MCF 10A (cell line): Measurements from ENCODE around the gene ANKRD39. TPM values are rescaled to one million over a fixed set of nuclear protein-coding genes. Genes with fewer than 3 reads are reported as not detected.

Source experiments
- BruUV-seq: library from RNA; stranded (reverse); fragments of 400-500 nt; replicated peaks from 2 replicates; lab custom pipeline; 2021; lab: Mats Ljungman, UMichigan
- CTCF ChIA-PET: fragments of 300-600 bp; sonication (Branson Sonifier 250); formaldehyde crosslinking; extraction: SDS; loops from one replicate; lab custom pipeline; 2021; ENCODE audit warnings: antibody characterized with exemption, inconsistent platforms; lab: Yijun Ruan, JAX
- POLR2A ChIA-PET: fragments of 300-600, 350-650 bp; sonication (Branson Sonifier 250); formaldehyde crosslinking; extraction: SDS; loops from one replicate; lab custom pipeline; 2020; ENCODE audit warnings: antibody characterized with exemption, inconsistent platforms; lab: Yijun Ruan, JAX
- DNase-seq: peaks from one replicate; pipeline ENCODE4 v3.0.0-alpha.2; 2018; ENCODE audit not compliant: unreplicated experiment
- H3K27ac Mint-ChIP-seq: one replicate; pipeline ENCODE4 v1.8.0; 2022; ENCODE audit warnings: mild to moderate bottlenecking, low read depth, mixed read lengths; ENCODE audit not compliant: unreplicated experiment
- H3K27me3 Mint-ChIP-seq: one replicate; pipeline ENCODE4 v1.8.0; 2022; ENCODE audit warnings: mixed read lengths; ENCODE audit not compliant: insufficient read depth, unreplicated experiment
- H3K36me3 Mint-ChIP-seq: one replicate; pipeline ENCODE4 v1.8.0; 2022; ENCODE audit warnings: mild to moderate bottlenecking, moderate library complexity, mixed read lengths; ENCODE audit not compliant: insufficient read depth, unreplicated experiment
- H3K4me1 Mint-ChIP-seq: one replicate; pipeline ENCODE4 v1.8.0; 2022; ENCODE audit warnings: mixed read lengths; ENCODE audit not compliant: insufficient read depth, unreplicated experiment
- H3K4me3 Mint-ChIP-seq: one replicate; pipeline ENCODE4 v1.8.0; 2022; ENCODE audit warnings: mild to moderate bottlenecking, moderate library complexity, mixed read lengths; ENCODE audit not compliant: unreplicated experiment
- H3K9me3 Mint-ChIP-seq: one replicate; pipeline ENCODE4 v1.8.0; 2022; ENCODE audit warnings: mixed read lengths; ENCODE audit not compliant: unreplicated experiment
- intact Hi-C: fragments of 100-400 bp; cut with micrococcal nuclease; formaldehyde crosslinking; loops from 2 replicates; pipeline ENCODE4 v1.14.1; 2022
- total RNA-seq: library from RNA; stranded (reverse); gene quantifications from 2 replicates; pipeline ENCODE4 v1.2.3, GENCODE V29; 2022
- TF ChIP-seq, protein P1 (sequence below): fragments of 200-600 bp; IDR thresholded peaks from one replicate; pipeline ENCODE4 v1.8.0; 2022; ENCODE audit warnings: antibody characterized with exemption, mild to moderate bottlenecking; ENCODE audit not compliant: unreplicated experiment

ANKRD39 gene
- total RNA-seq, 1 experiment from 2014 or later: 14.0 TPM

DNA sequence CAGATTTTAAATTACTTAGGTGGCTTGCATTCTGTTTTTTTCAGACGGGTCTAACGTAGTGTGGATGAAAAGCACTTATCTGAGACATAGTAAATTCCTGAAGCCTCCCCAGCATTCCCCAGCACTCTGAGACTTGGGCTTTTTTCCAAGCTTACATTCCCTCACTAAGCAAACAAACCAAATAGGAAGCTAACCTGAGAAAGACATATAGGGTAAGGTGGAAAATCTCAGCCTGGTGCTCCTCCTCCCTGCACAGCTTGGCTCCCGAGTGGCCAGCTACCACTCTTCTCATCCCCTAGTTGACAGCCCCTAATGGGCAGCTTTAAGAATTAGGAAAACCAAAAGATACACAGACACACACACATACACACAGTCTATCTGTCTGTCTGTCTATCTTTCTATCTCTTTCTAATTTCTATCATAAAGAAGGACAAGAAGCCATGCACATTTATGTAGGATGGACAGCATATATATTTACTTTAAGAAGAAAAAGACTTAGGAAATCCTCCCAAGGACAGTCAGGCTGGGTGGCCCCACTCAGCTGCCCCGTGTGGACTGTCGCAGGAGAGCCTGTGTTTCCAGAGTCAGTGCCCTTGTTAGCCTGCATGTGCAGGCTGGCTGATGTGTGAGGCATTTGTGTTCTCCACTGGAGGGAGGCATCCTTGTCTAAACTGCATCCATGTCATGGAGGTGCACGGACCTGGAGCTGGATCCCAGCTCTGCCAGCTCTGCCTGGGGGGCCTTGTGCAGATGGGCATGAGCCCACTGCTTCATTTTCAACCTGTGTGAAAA is 33.5 kb downstream of the ANKRD39 start:
- Mint-ChIP-seq H3K9me3 (no peaks in the 10 kb centered on the region), H3K4me3 (no peak overlapping the region), H3K36me3 (peaks cover 53% of the 10 kb centered on the region), H3K4me1 (peaks cover 14% of the 10 kb centered on the region), H3K27ac (no peak overlapping the region), H3K27me3 (no peaks in the 10 kb centered on the region)
- no TSS peak for BruUV-seq
- CTCF ChIA-PET: interaction anchor here (0.6 kb wide), 2 partner anchors 8 to 33 kb away, joined by 3 to 4 read pairs; no protein-coding TSS in a partner anchor
- POLR2A ChIA-PET: interaction anchor here (1.4 to 1.5 kb wide), 2 partner anchors 10 to 18 kb away, joined by 3 to 4 read pairs; no protein-coding TSS in a partner anchor
- TF ChIP-seq, protein P1, sequence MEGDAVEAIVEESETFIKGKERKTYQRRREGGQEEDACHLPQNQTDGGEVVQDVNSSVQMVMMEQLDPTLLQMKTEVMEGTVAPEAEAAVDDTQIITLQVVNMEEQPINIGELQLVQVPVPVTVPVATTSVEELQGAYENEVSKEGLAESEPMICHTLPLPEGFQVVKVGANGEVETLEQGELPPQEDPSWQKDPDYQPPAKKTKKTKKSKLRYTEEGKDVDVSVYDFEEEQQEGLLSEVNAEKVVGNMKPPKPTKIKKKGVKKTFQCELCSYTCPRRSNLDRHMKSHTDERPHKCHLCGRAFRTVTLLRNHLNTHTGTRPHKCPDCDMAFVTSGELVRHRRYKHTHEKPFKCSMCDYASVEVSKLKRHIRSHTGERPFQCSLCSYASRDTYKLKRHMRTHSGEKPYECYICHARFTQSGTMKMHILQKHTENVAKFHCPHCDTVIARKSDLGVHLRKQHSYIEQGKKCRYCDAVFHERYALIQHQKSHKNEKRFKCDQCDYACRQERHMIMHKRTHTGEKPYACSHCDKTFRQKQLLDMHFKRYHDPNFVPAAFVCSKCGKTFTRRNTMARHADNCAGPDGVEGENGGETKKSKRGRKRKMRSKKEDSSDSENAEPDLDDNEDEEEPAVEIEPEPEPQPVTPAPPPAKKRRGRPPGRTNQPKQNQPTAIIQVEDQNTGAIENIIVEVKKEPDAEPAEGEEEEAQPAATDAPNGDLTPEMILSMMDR: no peak
- intact Hi-C loops: no loop called here
- DNase-seq: no peak

DNA sequence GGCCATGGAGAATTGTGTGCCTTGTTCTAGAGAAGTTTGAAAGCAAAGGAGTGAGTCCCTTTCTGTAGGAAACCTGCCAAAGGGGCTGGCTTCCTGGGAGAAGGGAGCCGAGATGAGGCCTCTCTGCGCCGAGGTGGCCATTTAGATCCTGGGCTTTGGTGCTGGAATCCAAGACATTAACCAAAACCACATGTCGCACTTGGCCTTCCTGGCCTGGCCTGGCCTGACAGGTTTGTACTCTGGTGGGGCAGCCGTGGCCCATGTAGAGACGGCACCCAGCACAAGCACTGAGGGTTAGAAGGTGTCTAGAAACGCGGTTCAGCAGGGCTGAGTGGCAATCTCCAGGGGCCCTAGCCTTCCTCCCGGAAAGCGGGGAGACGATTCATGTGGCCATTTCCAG is 34.6 kb downstream of the ANKRD39 start:
- no TSS peak for BruUV-seq
- DNase-seq: no peak
- ChIA-PET POLR2A (interaction anchor here (1.5 kb wide), 1 partner anchor 19 kb away, joined by 3 read pairs; no protein-coding TSS in a partner anchor), CTCF (interaction anchor here (0.7 kb wide), 1 partner anchor 62 kb away, joined by 5 read pairs; no protein-coding TSS in a partner anchor)
- TF ChIP-seq, protein P1: no peak
- peaks cover 53% of the 10 kb centered on the region for H3K36me3 Mint-ChIP-seq
- intact Hi-C loops: no loop called here
- no peak overlapping the region for H3K4me3 Mint-ChIP-seq
- no peaks in the 10 kb centered on the region for H3K27me3 Mint-ChIP-seq
- no peaks in the 10 kb centered on the region for H3K9me3 Mint-ChIP-seq
- H3K27ac Mint-ChIP-seq: no peak overlapping the region
- peaks cover 19% of the 10 kb centered on the region for H3K4me1 Mint-ChIP-seq

DNA sequence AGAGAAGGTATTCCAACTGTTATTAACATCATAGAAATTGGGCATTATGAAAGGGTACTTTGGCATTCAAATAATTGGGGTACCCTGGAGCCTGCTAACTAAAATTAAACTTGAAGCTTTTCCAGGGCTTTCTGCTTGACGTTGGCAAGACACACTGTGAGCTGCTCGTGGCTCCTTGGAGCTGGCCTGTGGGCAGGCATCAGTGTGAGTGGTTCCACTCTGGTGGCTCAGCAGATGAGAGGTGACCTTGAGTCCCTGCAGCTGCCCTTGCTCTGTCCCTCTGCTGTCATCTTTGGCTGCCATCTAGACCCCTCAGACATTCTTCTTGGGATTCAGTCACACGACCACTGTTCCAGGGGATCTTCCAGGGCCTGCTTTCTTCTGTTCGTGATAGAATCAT is 35.0 kb downstream of the ANKRD39 start:
- Mint-ChIP-seq H3K4me1 (peaks cover 20% of the 10 kb centered on the region), H3K27me3 (no peaks in the 10 kb centered on the region), H3K27ac (no peak overlapping the region), H3K4me3 (no peak overlapping the region), H3K9me3 (no peaks in the 10 kb centered on the region), H3K36me3 (peaks cover 49% of the 10 kb centered on the region)
- intact Hi-C loops: no loop called here
- POLR2A ChIA-PET: no interaction called here
- CTCF ChIA-PET: interaction anchor here (0.6 to 1.0 kb wide), 3 partner anchors 12 to 273 kb away, joined by 3 to 5 read pairs (median 3); no protein-coding TSS in a partner anchor
- no TSS peak for BruUV-seq
- DNase-seq: no peak
- TF ChIP-seq, protein P1: no peak

DNA sequence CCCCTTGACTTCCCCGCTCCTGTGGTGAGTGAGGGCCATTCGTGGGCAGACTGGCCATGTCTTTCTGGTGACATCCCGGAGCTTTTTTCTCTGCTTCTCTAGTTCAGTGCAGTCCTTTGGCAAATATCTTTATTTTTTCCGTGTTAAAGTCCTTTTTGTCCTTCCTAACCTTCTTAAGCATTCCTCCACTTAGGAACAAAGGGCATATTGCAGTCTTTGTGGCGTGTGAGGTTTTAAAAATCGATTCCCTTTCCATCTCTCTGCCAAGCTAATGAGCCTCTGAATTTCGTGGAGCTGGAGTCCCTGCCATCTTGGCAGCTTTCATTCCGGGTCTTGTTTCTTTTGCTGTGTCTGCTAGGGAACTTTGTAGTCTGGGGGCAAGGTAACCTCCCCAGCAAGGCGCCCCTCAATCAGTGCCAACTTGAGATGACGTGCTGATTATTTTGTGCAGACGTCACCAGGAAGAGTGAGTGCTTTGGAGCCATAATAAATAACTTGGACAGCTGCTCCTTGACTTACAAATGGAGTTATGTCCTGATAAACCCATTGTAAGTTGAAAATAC is 36.6 kb downstream of the ANKRD39 start:
- Mint-ChIP-seq H3K27ac (no peak overlapping the region), H3K4me3 (no peak overlapping the region), H3K27me3 (no peaks in the 10 kb centered on the region), H3K9me3 (no peaks in the 10 kb centered on the region), H3K36me3 (peaks cover 38% of the 10 kb centered on the region), H3K4me1 (peaks cover 20% of the 10 kb centered on the region)
- BruUV-seq: no TSS peak
- TF ChIP-seq, protein P1: no peak
- no peak for DNase-seq
- ChIA-PET CTCF (interaction anchor here (1.3 to 1.4 kb wide), 2 partner anchors 10 to 129 kb away, joined by 4 to 7 read pairs; no protein-coding TSS in a partner anchor), POLR2A (interaction anchor here (1.5 kb wide), 1 partner anchor 184 kb away, joined by 5 read pairs; no protein-coding TSS in a partner anchor)
- intact Hi-C loops: no loop called here
